ENCODE data around the gene CDC14A. TPM values are rescaled to one million over a fixed set of nuclear protein-coding genes. Genes with fewer than 3 reads are reported as not detected.
"Not testable (repeated sequence)": the region's sequence is repeated elsewhere in the genome, so short reads cannot be mapped to it uniquely, and the experiment has no call there.

The CDC14A gene
- total RNA-seq (2014; rRNA removed; shearing (Covaris generic)), result 4.1 and 9.9 TPM in 2 replicates

GRCh38 chr1:100352267-100353070 is at the start of gene CDC14A:
Gene CDC14A, plus strand, starts transcription at chr1:100352506. Its CDS starts 449 bp downstream, at chr1:100352955.
- peak; percentile 82 for DNase-seq (ENCODE audit: low spot score)
- in situ Hi-C loops (cut with HindIII; ENCODE audit: low sequenced_read_pairs), result no loop called here

GRCh38 chr1:100302739-100303138 is 49.6 kb upstream of the CDC14A start:
- no peak for DNase-seq (ENCODE audit: low spot score)
- in situ Hi-C loops (cut with HindIII; ENCODE audit: low sequenced_read_pairs), result no loop called here

- in situ Hi-C loops (cut with HindIII; ENCODE audit: low sequenced_read_pairs), result no loop called here
These were observed 48.1 kb upstream of the CDC14A start for GRCh38 chr1:100304227-100304626.

GRCh38 chr1:100304921-100305320 is 47.4 kb upstream of the CDC14A start:
- DNase-seq (ENCODE audit: low spot score), result no peak

More at GRCh38 chr1:100304227-100304626, 48.1 kb upstream of the CDC14A start:
- DNase-seq (ENCODE audit: low spot score), result no peak

GRCh38 chr1:100305954-100306353 is 46.4 kb upstream of the CDC14A start:
- in situ Hi-C loops (cut with HindIII; ENCODE audit: low sequenced_read_pairs), result no loop called here
- DNase-seq (ENCODE audit: low spot score), result no peak

More at GRCh38 chr1:100304921-100305320, 47.4 kb upstream of the CDC14A start:
- in situ Hi-C loops (cut with HindIII; ENCODE audit: low sequenced_read_pairs), result no loop called here

GRCh38 chr1:100306735-100307313 is 45.5 kb upstream of the CDC14A start:
- in situ Hi-C loops (cut with HindIII; ENCODE audit: low sequenced_read_pairs), result no loop called here
- DNase-seq (ENCODE audit: low spot score), result no peak

- DNase-seq (ENCODE audit: low spot score), result no peak
- in situ Hi-C loops (cut with HindIII; ENCODE audit: low sequenced_read_pairs), result no loop called here
These were observed 43.5 kb upstream of the CDC14A start for GRCh38 chr1:100308777-100309176.

- in situ Hi-C loops (cut with HindIII; ENCODE audit: low sequenced_read_pairs), result no loop called here
These were observed 42.4 kb upstream of the CDC14A start for GRCh38 chr1:100309863-100310262.

GRCh38 chr1:100313382-100313781 is 38.9 kb upstream of the CDC14A start:
- DNase-seq (ENCODE audit: low spot score), result no peak
- in situ Hi-C loops (cut with HindIII; ENCODE audit: low sequenced_read_pairs), result no loop called here

More at GRCh38 chr1:100309863-100310262, 42.4 kb upstream of the CDC14A start:
- DNase-seq (ENCODE audit: low spot score), result no peak

GRCh38 chr1:100316622-100317021 is 35.7 kb upstream of the CDC14A start:
- no peak for DNase-seq (ENCODE audit: low spot score)
- in situ Hi-C loops (cut with HindIII; ENCODE audit: low sequenced_read_pairs), result no loop called here

GRCh38 chr1:100320311-100321099 is 31.8 kb upstream of the CDC14A start:
- in situ Hi-C loops (cut with HindIII; ENCODE audit: low sequenced_read_pairs), result no loop called here
- DNase-seq (ENCODE audit: low spot score), result no peak

GRCh38 chr1:100321100-100321493 is 31.2 kb upstream of the CDC14A start:
- in situ Hi-C loops (cut with HindIII; ENCODE audit: low sequenced_read_pairs), result no loop called here
- DNase-seq (ENCODE audit: low spot score), result no peak

GRCh38 chr1:100321506-100321905 is 30.8 kb upstream of the CDC14A start:
- DNase-seq (ENCODE audit: low spot score), result no peak
- in situ Hi-C loops (cut with HindIII; ENCODE audit: low sequenced_read_pairs), result no loop called here

- in situ Hi-C loops (cut with HindIII; ENCODE audit: low sequenced_read_pairs), result no loop called here
- no peak for DNase-seq (ENCODE audit: low spot score)
These were observed 29.7 kb upstream of the CDC14A start for GRCh38 chr1:100322436-100323211.

- no peak for DNase-seq (ENCODE audit: low spot score)
These were observed 28.7 kb upstream of the CDC14A start for GRCh38 chr1:100323419-100324106.

GRCh38 chr1:100325415-100326324 is 26.6 kb upstream of the CDC14A start:
- no peak for DNase-seq (ENCODE audit: low spot score)
- in situ Hi-C loops (cut with HindIII; ENCODE audit: low sequenced_read_pairs), result no loop called here

More at GRCh38 chr1:100323419-100324106, 28.7 kb upstream of the CDC14A start:
- in situ Hi-C loops (cut with HindIII; ENCODE audit: low sequenced_read_pairs), result no loop called here

GRCh38 chr1:100326325-100326670 is 26.0 kb upstream of the CDC14A start:
- in situ Hi-C loops (cut with HindIII; ENCODE audit: low sequenced_read_pairs); DNase-seq (ENCODE audit: low spot score): not testable (repeated sequence)

GRCh38 chr1:100328133-100328532 is 24.2 kb upstream of the CDC14A start:
- in situ Hi-C loops (cut with HindIII; ENCODE audit: low sequenced_read_pairs), result no loop called here

More at GRCh38 chr1:100328133-100328532, 24.2 kb upstream of the CDC14A start:
- no peak for DNase-seq (ENCODE audit: low spot score)
